Bronchial epithelial cell (primary cell): ENCODE results near the gene NCR2. TPM values are rescaled to one million over a fixed set of nuclear protein-coding genes. Genes with fewer than 3 reads are reported as not detected.

Experiments
- DNase-seq: peaks from one replicate; pipeline ENCODE4 v3.0.0-alpha.2; 2010; ENCODE audit warnings: low read depth
- FAIRE-seq: peaks from 2 replicates; lab custom pipeline; 2011; peaks lifted over from hg19 to GRCh38; lab: Jason Lieb, UNC
- H3K27me3 ChIP-seq: 2 replicates; pipeline ENCODE4 v1.5.1; 2011; ENCODE audit warnings: low read length; ENCODE audit not compliant: control insufficient read depth, insufficient read depth
- H3K36me3 ChIP-seq: 2 replicates; pipeline ENCODE4 v1.5.1; 2011; ENCODE audit warnings: low read length; ENCODE audit not compliant: control insufficient read depth, insufficient read depth
- H3K4me3 ChIP-seq: 2 replicates; pipeline ENCODE4 v1.5.1; 2011; ENCODE audit warnings: mild to moderate bottlenecking, low read depth, low read length, control low read depth
- CTCF ChIP-seq: IDR thresholded peaks from 2 replicates; pipeline ENCODE4 v1.5.1; 2011; ENCODE audit warnings: mild to moderate bottlenecking, moderate library complexity, low read length, control low read depth, inconsistent platforms; ENCODE audit not compliant: insufficient read depth, severe bottlenecking
- total RNA-seq: library from RNA; depleted of rRNA; stranded (reverse); fragments of >200 nt; gene quantifications from 2 replicates; pipeline ENCODE4 v1.2.1, GENCODE V29; 2014

The NCR2 gene
- total RNA-seq: not detected in 2 replicates

GRCh38 chr6:41335296-41335695, at the start of gene NCR2:
Gene NCR2 (plus strand): TSS chr6:41335608. CDS start chr6:41335877, 269 bp downstream.
- FAIRE-seq: no peak
- DNase-seq: no peak
- H3K36me3 ChIP-seq: no peaks in the 10 kb centered on the region
- peaks cover 4% of the 10 kb centered on the region for H3K27me3 ChIP-seq
- TF ChIP-seq CTCF: no peak
- no peak within 1 kb of the TSS for H3K4me3 ChIP-seq

- H3K27me3 ChIP-seq: no peaks in the 10 kb centered on the region
- peak within 1 kb of the TSS; percentile 5 for H3K4me3 ChIP-seq
- FAIRE-seq (peak; percentile 97), DNase-seq (peak; percentile 97)
- no peaks in the 10 kb centered on the region for H3K36me3 ChIP-seq
- TF ChIP-seq CTCF: no peak
Observed at GRCh38 chr6:41286544-41287346, 48.7 kb upstream of the NCR2 start, which contains the start of gene TREM1. Gene TREM1 (minus strand): TSS chr6:41286682. CDS start chr6:41286655, 27 bp downstream.

GRCh38 chr6:41288030-41288753, 47.2 kb upstream of the NCR2 start:
- Histone ChIP-seq H3K36me3 (no peaks in the 10 kb centered on the region), H3K4me3 (no peak overlapping the region), H3K27me3 (no peaks in the 10 kb centered on the region)
- FAIRE-seq: no peak
- DNase-seq: peak; percentile 91
- no peak for TF ChIP-seq CTCF

- Histone ChIP-seq H3K36me3 (no peaks in the 10 kb centered on the region), H3K4me3 (no peak overlapping the region), H3K27me3 (no peaks in the 10 kb centered on the region)
- FAIRE-seq: no peak
- DNase-seq: no peak
- no peak for TF ChIP-seq CTCF
Observed at GRCh38 chr6:41288754-41289129, 46.7 kb upstream of the NCR2 start.

GRCh38 chr6:41289815-41290214, 45.6 kb upstream of the NCR2 start:
- no peak for TF ChIP-seq CTCF
- Histone ChIP-seq H3K36me3 (no peaks in the 10 kb centered on the region), H3K4me3 (no peak overlapping the region), H3K27me3 (no peaks in the 10 kb centered on the region)
- DNase-seq (no peak), FAIRE-seq (no peak)
